GM19025 (cell line): Measurements from ENCODE around the gene TAS2R20.

Source experiments
- ATAC-seq: cut with Tn5 transposase; IDR thresholded peaks from one replicate; pipeline ENCODE4 v1.9.1; 2021; ENCODE audit warnings: mild to moderate bottlenecking, low read depth, moderate library complexity; ENCODE audit not compliant: unreplicated experiment

The TAS2R20 gene

DNA sequence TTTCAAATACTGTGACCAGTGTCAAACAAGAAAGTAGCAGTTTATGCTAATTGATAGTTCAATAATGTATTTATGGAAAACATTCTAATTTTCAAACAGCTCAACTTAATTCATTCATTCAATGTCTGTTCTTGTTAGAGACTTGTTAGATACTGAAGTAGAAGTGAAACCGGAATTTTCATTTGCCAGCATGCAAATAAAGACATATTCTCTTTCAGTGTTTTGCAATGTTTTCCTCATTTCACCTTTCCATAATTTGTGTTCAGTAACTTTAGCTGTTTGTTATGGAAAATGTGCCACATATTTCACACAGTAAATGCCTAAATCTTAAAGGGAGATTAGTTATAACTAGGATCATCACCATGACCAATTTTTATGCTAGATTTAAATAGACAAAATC lies 32.6 kb downstream of the TAS2R20 start:
- ATAC-seq, result no peak

DNA sequence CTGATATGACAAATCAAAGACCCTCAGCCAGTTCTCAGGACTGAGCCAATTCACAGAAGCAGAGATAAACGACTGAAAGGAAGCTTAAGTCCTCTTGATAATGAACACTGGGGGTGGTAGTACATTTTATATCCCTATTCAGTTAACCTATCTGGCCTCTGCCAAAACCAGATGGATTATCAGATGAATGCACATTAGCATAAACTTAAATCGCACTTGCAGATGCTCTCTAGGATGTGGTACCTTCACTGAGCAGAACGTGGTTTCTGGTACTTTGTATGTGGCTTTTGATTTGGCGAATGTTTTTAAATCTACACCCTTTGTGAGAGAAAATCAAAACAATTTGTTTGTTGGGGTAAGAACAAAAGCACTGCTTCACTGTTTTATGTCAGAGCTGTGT lies 37.9 kb downstream of the TAS2R20 start:
- no peak for ATAC-seq

DNA sequence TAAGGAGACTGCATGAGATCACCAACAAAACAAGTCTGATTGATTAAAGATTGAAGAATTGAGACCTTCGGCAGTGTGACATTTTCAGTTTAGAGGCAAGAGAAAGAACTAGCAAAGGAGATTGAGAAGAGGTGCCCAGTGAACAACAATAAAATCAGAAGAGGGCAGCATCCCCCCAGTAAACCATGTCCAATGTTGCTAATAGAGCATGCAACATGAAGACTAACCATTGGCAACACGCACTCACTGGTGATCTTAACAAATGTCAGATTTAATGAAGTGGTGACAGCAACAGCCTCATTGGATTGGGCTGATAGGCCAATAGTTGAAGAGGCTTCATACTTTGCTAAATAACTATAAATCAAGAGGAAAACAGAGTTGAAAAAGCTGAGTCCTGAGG lies 38.3 kb downstream of the TAS2R20 start:
- ATAC-seq, result no peak

DNA sequence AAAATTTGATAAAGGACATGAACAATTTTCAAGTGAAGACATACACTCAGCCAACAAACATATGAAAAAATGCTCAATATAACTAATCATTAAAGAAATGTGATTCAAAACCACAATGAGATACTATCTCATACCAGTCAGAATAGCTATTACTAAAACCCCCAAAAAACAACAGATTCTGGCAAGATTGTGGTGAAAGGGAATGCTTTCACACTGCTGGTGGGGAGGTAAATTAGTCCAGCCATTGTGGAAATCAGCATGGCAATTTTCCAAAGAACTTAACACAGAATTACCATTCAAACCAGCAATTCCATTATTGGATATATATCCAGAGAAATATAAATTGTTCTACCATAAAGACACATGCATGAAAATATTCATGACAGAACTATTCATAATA lies 40.4 kb downstream of the TAS2R20 start:
- no peak for ATAC-seq

DNA sequence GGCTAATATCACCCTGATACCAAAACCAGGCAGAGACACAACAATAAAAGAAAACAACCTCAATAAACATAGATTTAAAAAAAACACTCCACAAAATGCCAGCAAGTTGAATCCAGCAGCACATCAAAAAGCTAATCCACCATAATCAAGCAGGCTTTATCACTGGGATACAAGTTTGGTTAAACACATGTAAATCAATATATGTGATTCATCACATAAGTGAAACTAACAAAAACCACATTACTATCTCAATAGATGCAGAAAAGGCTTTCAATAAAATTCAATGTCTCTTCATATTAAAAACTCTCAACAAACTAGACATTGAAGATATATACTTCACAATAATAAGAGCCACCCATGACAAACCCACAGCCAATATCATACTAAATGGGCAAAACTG lies 42.0 kb downstream of the TAS2R20 start:
- no peak for ATAC-seq

DNA sequence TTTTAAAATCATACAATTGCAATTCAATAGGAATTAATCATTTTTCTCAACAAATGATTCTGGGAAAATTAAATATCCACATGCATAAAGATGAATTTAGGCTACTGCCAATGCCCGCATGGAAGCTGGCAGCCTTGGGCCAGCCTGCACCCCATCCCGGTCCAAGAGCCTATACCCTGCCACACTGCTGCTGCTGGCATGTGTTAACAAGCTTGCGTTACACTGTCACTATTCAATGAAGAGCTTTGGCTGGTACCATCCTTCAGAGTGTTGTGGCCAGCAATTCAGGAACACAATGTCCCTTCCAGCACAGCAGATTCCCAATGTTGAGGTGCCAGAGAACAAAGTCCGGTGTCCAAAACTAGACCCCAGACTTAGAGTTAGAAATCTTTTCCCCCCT lies 45.5 kb downstream of the TAS2R20 start:
- ATAC-seq, result no peak
